Measurements from ENCODE around the gene BMAL1.

The BMAL1 gene

DNA sequence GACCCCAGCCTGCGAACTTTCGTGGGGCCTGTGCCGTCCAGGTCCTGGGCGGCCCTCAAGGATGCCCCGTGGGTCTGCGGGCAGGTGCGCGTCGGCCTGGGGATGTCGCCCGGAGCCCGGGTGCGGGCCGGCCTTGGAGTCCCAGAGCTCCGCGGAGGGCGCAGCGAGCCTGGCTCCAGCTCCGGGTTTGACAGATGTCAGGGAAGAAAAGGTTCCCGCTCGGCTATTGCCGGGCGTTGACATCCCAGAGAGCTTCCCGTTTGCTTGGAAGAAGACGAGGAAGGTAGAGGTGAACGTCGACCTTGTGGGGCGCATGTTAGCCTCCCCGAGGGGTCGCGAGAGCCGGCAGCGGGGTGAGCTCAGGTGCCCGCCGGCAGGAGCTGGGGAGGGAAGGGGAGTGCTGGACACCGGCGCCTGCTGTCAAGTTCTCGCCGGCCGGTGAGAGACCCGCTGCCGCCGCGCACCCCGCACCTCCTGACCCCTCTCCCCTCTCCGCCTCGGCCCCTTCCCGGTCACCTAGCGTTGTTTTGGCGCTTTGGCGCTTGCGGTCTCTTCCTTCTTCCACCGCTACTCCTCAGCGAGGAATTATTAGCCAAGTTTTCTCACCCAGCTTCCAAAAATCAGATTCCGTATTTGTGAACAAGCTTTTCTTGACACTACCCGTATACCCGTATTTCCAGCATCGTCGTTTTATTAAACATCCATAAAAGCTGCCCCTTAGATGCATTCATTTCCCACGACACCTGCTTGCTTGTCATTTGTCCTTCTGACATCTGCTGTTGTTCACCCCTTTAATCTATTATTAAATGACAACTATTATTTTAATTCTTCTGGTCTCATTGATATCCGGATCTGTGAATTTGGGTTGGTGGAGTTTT lies 1.3 kb downstream of the BMAL1 start:
- H3K36me3 ChIP-seq (ENCODE audit: low read length), result no peaks in the 10 kb centered on the region
- H3K9me3 ChIP-seq (ENCODE audit: insufficient read depth, low read length), result no peaks in the 10 kb centered on the region
- no peak overlapping the region for H3K9ac ChIP-seq (ENCODE audit: low read length)
- H2AFZ ChIP-seq (ENCODE audit: low read depth, low read length, severe bottlenecking), result no peak overlapping the region
- no peaks in the 10 kb centered on the region for H3F3A ChIP-seq (ENCODE audit: insufficient read depth)
- TF ChIP-seq CTCF (IDR thresholded peaks at IDR 0.05; ENCODE audit: insufficient read depth, low read length, poor library complexity, severe bottlenecking), result no peak
- TF ChIP-seq EZH2phosphoT487 (conservative IDR thresholded peaks at IDR 0.05; ENCODE audit: low read length), result no peak
- H3K79me2 ChIP-seq (ENCODE audit: insufficient read depth, low read length), result no peaks in the 10 kb centered on the region
- no peak overlapping the region for H3K27ac ChIP-seq (ENCODE audit: low read depth, low read length)
- no peaks in the 10 kb centered on the region for H3K27me3 ChIP-seq (ENCODE audit: low read length)
- no peaks in the 10 kb centered on the region for H3K9me2 ChIP-seq (replicated peaks; ENCODE audit: insufficient read depth, low read length)
- H3K4me3 ChIP-seq (ENCODE audit: insufficient read depth, low read length, poor library complexity, severe bottlenecking), result no peak overlapping the region
- H4K20me1 ChIP-seq (ENCODE audit: low read depth, low read length), result no peaks in the 10 kb centered on the region
- H3K4me2 ChIP-seq (ENCODE audit: low read depth, low read length, poor library complexity, severe bottlenecking), result no peak overlapping the region

DNA sequence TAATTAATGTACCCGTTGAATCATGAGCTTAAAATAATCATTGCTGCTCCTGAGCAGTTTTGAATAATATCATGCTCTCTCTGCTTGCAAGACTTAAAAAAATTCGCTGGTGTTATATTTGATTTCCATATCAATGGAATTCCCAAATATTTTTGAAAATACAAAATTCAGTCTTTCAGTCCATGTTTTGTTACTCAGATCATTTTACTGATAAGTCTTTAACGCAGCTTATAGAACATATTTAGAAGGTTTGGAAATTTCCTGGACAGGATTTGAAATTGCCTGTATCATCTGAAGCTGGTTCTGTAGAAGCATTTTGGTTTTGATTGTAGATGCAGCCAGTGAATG lies 1.9 kb downstream of the BMAL1 start:
- Histone ChIP-seq H3K36me3 (ENCODE audit: low read length) (no peaks in the 10 kb centered on the region), H3K79me2 (ENCODE audit: insufficient read depth, low read length) (no peaks in the 10 kb centered on the region), H3K4me3 (ENCODE audit: insufficient read depth, low read length, poor library complexity, severe bottlenecking) (no peak overlapping the region), H2AFZ (ENCODE audit: low read depth, low read length, severe bottlenecking) (no peak overlapping the region), H3F3A (ENCODE audit: insufficient read depth) (no peaks in the 10 kb centered on the region), H3K27me3 (ENCODE audit: low read length) (no peaks in the 10 kb centered on the region), H3K4me2 (ENCODE audit: low read depth, low read length, poor library complexity, severe bottlenecking) (no peak overlapping the region), H4K20me1 (ENCODE audit: low read depth, low read length) (no peaks in the 10 kb centered on the region), H3K9me2 (replicated peaks; ENCODE audit: insufficient read depth, low read length) (no peaks in the 10 kb centered on the region), H3K27ac (ENCODE audit: low read depth, low read length) (no peak overlapping the region), H3K9me3 (ENCODE audit: insufficient read depth, low read length) (no peaks in the 10 kb centered on the region), H3K9ac (ENCODE audit: low read length) (no peak overlapping the region)
- TF ChIP-seq EZH2phosphoT487 (conservative IDR thresholded peaks at IDR 0.05; ENCODE audit: low read length), result no peak
- TF ChIP-seq CTCF (IDR thresholded peaks at IDR 0.05; ENCODE audit: insufficient read depth, low read length, poor library complexity, severe bottlenecking), result no peak

GRCh38 chr11:13280092-13280722 lies 2.6 kb downstream of the BMAL1 start:
- Histone ChIP-seq H3F3A (ENCODE audit: insufficient read depth) (no peaks in the 10 kb centered on the region), H3K9ac (ENCODE audit: low read length) (no peak overlapping the region), H3K36me3 (ENCODE audit: low read length) (no peaks in the 10 kb centered on the region), H3K9me2 (replicated peaks; ENCODE audit: insufficient read depth, low read length) (no peaks in the 10 kb centered on the region), H3K4me3 (ENCODE audit: insufficient read depth, low read length, poor library complexity, severe bottlenecking) (no peak overlapping the region), H3K9me3 (ENCODE audit: insufficient read depth, low read length) (no peaks in the 10 kb centered on the region), H4K20me1 (ENCODE audit: low read depth, low read length) (no peaks in the 10 kb centered on the region), H3K27ac (ENCODE audit: low read depth, low read length) (no peak overlapping the region), H3K27me3 (ENCODE audit: low read length) (no peaks in the 10 kb centered on the region), H3K4me2 (ENCODE audit: low read depth, low read length, poor library complexity, severe bottlenecking) (no peak overlapping the region), H3K79me2 (ENCODE audit: insufficient read depth, low read length) (no peaks in the 10 kb centered on the region), H2AFZ (ENCODE audit: low read depth, low read length, severe bottlenecking) (no peak overlapping the region)
- no peak for TF ChIP-seq EZH2phosphoT487 (conservative IDR thresholded peaks at IDR 0.05; ENCODE audit: low read length)
- TF ChIP-seq CTCF (IDR thresholded peaks at IDR 0.05; ENCODE audit: insufficient read depth, low read length, poor library complexity, severe bottlenecking), result no peak

Data from SU-DHL-6 (cell line).